ENCODE measurements around the gene NKIRAS1.
"Not testable (repeated sequence)": the region's sequence is repeated elsewhere in the genome, so short reads cannot be mapped to it uniquely, and the experiment has no call there.

NKIRAS1 gene

DNA sequence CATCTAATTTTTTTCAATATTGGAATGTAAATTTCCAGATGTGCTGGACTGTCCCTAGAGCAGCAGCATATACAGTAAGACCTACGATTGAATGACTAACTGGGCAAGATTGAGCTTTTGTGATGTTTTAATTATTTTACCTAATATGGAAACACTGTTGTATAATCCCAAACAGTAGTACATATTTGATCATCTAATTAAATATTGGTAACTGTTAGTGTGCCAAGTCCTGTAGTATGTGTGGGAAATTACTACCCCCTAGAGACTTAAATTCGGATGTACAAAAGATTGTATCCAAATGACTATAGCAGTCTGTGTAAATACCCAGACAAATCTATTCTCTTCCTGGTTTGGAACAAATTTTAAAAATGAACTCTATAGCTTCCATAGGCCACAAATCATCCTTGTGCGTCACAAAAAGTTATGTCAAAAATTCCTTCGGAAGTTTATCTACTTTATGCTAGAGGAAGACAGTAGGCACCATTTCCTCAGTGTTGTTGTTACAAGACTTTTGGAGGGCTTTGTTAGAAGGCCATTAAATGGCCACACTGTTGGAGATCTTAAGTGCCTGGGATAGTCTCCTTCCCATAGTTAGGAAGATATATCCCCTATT, 41.6 kb downstream of the NKIRAS1 start:
- Histone ChIP-seq H3K36me3 (ENCODE audit: control insufficient read depth in 5 of 5, insufficient read depth in 5 of 5, low read length in 5 of 5) (peaks cover 0 to 2% (median 0%) of the 10 kb centered on the region in 5 donors), H3K4me1 (ENCODE audit: control insufficient read depth in 5 of 5, insufficient read depth in 5 of 5, low read length in 5 of 5) (peaks cover 0 to 34% (median 32%) of the 10 kb centered on the region in 5 donors), H3K27ac (ENCODE audit: low read depth, low read length) (peak overlapping the region; percentile 69), H3K4me3 (ENCODE audit: low read depth in 1 of 5, low read length in 5 of 5) (no peak overlapping the region), H3K9me3 (ENCODE audit: control insufficient read depth in 5 of 5, low read length in 5 of 5) (no peaks in the 10 kb centered on the region), H3K9ac (ENCODE audit: low read length in 5 of 5) (no peak overlapping the region), H3K27me3 (ENCODE audit: control insufficient read depth in 5 of 5, insufficient read depth in 4 of 5, low read length in 5 of 5) (no peaks in the 10 kb centered on the region)

DNA sequence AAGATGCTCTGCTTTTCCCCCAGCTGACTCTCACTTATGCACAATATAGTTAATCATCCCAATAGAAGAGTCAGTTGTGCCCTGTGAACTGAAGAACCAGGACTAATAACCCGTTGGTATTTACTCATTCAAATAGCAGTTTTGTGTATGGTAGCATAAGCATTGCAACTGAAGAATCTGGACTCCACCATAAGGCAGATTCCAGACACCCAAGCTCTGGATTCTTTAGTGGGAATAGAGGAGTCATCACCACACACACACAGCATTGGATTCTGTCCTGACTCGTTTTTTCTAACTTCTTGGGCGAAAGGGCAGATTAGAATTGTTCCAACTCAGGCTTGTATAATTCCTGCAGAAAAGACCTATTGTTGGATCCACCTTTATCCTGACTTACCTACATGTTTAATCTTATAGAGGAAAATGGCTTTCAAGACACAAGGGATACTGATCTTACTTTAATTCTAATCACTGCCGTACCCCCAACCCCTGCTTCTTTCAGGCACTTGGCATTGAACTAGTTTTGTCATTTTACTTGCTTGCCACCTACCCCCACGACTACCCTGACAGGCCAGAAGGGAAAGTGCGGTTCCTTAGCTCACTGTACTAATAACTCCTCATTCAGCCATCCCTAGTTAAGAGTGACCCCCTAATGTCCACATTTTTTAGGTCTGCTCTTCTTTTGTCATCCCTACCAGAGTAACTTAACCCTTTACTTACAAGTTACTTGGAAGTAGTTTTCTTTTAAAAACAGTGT, 42.3 kb downstream of the NKIRAS1 start:
- H3K27me3 ChIP-seq (ENCODE audit: control insufficient read depth in 5 of 5, insufficient read depth in 4 of 5, low read length in 5 of 5), result no peaks in the 10 kb centered on the region
- peak overlapping the region; percentile 69 for H3K27ac ChIP-seq (ENCODE audit: low read depth, low read length)
- H3K4me3 ChIP-seq (ENCODE audit: low read depth in 1 of 5, low read length in 5 of 5), result no peak overlapping the region
- peaks cover 0 to 36% (median 32%) of the 10 kb centered on the region in 5 donors for H3K4me1 ChIP-seq (ENCODE audit: control insufficient read depth in 5 of 5, insufficient read depth in 5 of 5, low read length in 5 of 5)
- H3K36me3 ChIP-seq (ENCODE audit: control insufficient read depth in 5 of 5, insufficient read depth in 5 of 5, low read length in 5 of 5), result peaks cover 0 to 2% (median 0%) of the 10 kb centered on the region in 5 donors
- no peaks in the 10 kb centered on the region for H3K9me3 ChIP-seq (ENCODE audit: control insufficient read depth in 5 of 5, low read length in 5 of 5)
- peak overlapping the region in 2 of 5 donors; percentile 39 to 56 for H3K9ac ChIP-seq (ENCODE audit: low read length in 5 of 5)

DNA sequence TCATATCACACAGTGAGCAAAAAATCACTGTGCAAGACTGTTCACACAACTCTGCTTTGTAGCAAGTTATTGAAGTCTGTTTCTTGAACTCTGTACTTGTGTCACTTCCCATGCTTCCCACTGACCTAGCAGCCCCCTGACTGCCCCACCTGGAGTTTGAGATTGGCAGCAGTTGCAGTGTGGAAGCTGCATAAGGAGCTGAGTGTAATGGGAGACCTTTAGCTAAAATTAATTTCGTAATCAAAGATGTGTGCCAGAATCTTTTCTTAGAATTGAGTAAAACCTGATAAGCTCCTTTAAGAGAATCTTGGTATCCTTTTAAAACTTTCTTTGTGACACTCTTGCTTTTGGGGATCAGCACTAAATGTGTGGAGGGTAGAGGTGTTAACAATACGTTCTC, 42.8 kb downstream of the NKIRAS1 start:
- Histone ChIP-seq H3K4me3 (ENCODE audit: low read depth in 1 of 5, low read length in 5 of 5) (no peak overlapping the region), H3K4me1 (ENCODE audit: control insufficient read depth in 5 of 5, insufficient read depth in 5 of 5, low read length in 5 of 5) (peaks cover 0 to 36% (median 32%) of the 10 kb centered on the region in 5 donors), H3K27me3 (ENCODE audit: control insufficient read depth in 5 of 5, insufficient read depth in 4 of 5, low read length in 5 of 5) (no peaks in the 10 kb centered on the region), H3K9me3 (ENCODE audit: control insufficient read depth in 5 of 5, low read length in 5 of 5) (no peaks in the 10 kb centered on the region), H3K27ac (ENCODE audit: low read depth, low read length) (peak overlapping the region; percentile 69), H3K9ac (ENCODE audit: low read length in 5 of 5) (peak overlapping the region in 2 of 5 donors; percentile 39 to 56), H3K36me3 (ENCODE audit: control insufficient read depth in 5 of 5, insufficient read depth in 5 of 5, low read length in 5 of 5) (peaks cover 0 to 2% (median 0%) of the 10 kb centered on the region in 5 donors)

DNA sequence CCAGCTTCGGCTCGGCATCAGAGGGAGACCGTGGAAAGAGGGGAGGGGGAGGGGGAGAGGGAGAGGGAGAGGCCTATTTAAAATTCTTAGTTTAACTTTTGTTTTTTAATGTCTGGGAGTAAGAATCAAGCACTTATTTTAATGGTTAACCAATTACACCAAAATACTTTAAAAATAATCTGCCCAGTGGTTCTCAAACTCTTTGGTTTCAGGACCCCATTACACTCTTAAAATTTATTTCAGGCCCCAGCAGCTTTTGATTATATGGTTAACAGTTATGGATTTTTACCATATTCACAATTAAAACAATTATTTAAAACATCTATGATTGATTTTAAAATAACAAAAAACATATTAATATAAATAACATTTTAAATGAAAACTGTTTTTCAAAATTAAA, 44.5 kb downstream of the NKIRAS1 start:
- Histone ChIP-seq H3K27ac (ENCODE audit: low read depth, low read length) (no peak overlapping the region), H3K36me3 (ENCODE audit: control insufficient read depth in 5 of 5, insufficient read depth in 5 of 5, low read length in 5 of 5) (no peaks in the 10 kb centered on the region), H3K9me3 (ENCODE audit: control insufficient read depth in 5 of 5, low read length in 5 of 5) (no peaks in the 10 kb centered on the region), H3K4me1 (ENCODE audit: control insufficient read depth in 5 of 5, insufficient read depth in 5 of 5, low read length in 5 of 5) (peaks cover 0 to 33% (median 28%) of the 10 kb centered on the region in 5 donors), H3K27me3 (ENCODE audit: control insufficient read depth in 5 of 5, insufficient read depth in 4 of 5, low read length in 5 of 5) (no peaks in the 10 kb centered on the region), H3K9ac (ENCODE audit: low read length in 5 of 5) (no peak overlapping the region), H3K4me3 (ENCODE audit: low read depth in 1 of 5, low read length in 5 of 5) (no peak overlapping the region)

DNA sequence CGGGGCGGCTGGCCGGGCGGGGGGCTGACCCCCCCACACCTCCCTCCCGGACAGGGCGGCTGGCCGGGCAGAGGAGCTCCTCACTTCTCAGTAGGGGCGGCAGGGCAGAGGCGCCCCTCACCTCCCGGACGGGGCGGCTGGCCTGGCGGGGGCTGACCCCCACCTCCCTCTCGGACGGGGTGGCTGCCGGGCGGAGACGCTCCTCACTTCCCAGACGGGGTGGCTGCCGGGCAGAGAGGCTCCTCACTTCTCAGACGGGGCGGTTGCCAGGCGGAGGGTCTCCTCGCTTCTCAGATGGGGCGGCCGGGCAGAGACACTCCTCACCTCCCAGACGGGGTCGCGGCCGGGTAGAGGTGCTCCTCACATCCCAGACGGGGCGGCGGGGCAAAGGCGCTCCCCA, 45.4 kb downstream of the NKIRAS1 start:
- H3K27me3 ChIP-seq (ENCODE audit: control insufficient read depth in 5 of 5, insufficient read depth in 4 of 5, low read length in 5 of 5); H3K36me3 ChIP-seq (ENCODE audit: control insufficient read depth in 5 of 5, insufficient read depth in 5 of 5, low read length in 5 of 5); H3K9me3 ChIP-seq (ENCODE audit: control insufficient read depth in 5 of 5, low read length in 5 of 5); H3K9ac ChIP-seq (ENCODE audit: low read length in 5 of 5); H3K27ac ChIP-seq (ENCODE audit: low read depth, low read length); H3K4me3 ChIP-seq (ENCODE audit: low read depth in 1 of 5, low read length in 5 of 5): not testable (repeated sequence)
- H3K4me1 ChIP-seq (ENCODE audit: control insufficient read depth in 5 of 5, insufficient read depth in 5 of 5, low read length in 5 of 5), result peaks cover 0 to 26% (median 20%) of the 10 kb centered on the region in 5 donors

DNA sequence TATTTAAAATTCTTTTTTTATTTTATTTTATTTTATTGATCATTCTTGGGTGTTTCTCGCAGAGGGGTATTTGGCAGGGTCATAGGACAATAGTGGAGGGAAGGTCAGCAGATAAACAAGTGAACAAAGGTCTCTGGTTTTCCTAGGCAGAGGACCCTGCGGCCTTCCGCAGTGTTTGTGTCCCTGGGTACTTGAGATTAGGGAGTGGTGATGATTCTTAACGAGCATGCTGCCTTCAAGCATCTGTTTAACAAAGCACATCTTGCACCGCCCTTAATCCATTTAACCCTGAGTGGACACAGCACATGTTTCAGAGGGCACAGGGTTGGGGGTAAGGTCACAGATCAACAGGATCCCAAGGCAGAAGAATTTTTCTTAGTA, 46.1 kb downstream of the NKIRAS1 start:
- H3K36me3 ChIP-seq (ENCODE audit: control insufficient read depth in 5 of 5, insufficient read depth in 5 of 5, low read length in 5 of 5); H3K4me3 ChIP-seq (ENCODE audit: low read depth in 1 of 5, low read length in 5 of 5); H3K9ac ChIP-seq (ENCODE audit: low read length in 5 of 5); H3K27me3 ChIP-seq (ENCODE audit: control insufficient read depth in 5 of 5, insufficient read depth in 4 of 5, low read length in 5 of 5); H3K9me3 ChIP-seq (ENCODE audit: control insufficient read depth in 5 of 5, low read length in 5 of 5); H3K27ac ChIP-seq (ENCODE audit: low read depth, low read length): not testable (repeated sequence)
- peaks cover 6 to 33% (median 28%) of the 10 kb centered on the region in 5 donors for H3K4me1 ChIP-seq (ENCODE audit: control insufficient read depth in 5 of 5, insufficient read depth in 5 of 5, low read length in 5 of 5)

DNA sequence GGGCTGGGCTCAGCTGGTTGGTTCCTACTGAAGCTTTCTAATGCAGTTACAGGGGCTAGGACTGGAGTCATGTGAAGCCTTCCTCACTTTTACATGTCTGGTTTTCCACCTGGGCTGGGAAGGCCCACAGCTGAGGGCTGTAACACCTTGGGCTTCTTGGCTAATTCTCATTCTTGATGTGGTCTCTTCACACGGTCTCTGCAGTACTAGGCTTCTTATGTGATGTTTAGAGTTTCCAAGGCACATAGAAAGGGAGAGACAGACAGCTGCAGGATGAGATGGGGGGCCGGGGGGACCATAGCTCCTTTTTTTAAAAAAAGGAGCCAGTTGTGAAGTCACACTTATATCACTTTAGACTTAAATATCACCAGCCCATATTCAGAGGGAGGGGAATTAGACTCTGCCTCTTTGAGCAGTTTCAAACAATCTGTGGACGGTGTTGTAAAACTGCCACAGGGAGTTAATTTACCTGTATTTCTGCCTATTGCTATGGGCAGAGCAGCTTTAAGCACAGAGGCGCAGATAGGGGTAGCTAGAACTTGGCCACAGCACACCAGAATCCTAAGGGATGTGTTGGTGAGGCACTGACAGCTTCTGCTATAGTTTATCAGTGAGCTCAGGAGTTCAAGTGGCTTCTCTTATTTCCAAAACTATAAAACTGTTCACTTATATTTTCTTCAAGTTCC, 46.7 kb downstream of the NKIRAS1 start:
- Histone ChIP-seq H3K9ac (ENCODE audit: low read length in 5 of 5) (no peak overlapping the region), H3K4me3 (ENCODE audit: low read depth in 1 of 5, low read length in 5 of 5) (no peak overlapping the region), H3K36me3 (ENCODE audit: control insufficient read depth in 5 of 5, insufficient read depth in 5 of 5, low read length in 5 of 5) (no peaks in the 10 kb centered on the region), H3K9me3 (ENCODE audit: control insufficient read depth in 5 of 5, low read length in 5 of 5) (no peaks in the 10 kb centered on the region), H3K27me3 (ENCODE audit: control insufficient read depth in 5 of 5, insufficient read depth in 4 of 5, low read length in 5 of 5) (no peaks in the 10 kb centered on the region), H3K4me1 (ENCODE audit: control insufficient read depth in 5 of 5, insufficient read depth in 5 of 5, low read length in 5 of 5) (peaks cover 6 to 32% (median 29%) of the 10 kb centered on the region in 5 donors), H3K27ac (ENCODE audit: low read depth, low read length) (no peak overlapping the region)

DNA sequence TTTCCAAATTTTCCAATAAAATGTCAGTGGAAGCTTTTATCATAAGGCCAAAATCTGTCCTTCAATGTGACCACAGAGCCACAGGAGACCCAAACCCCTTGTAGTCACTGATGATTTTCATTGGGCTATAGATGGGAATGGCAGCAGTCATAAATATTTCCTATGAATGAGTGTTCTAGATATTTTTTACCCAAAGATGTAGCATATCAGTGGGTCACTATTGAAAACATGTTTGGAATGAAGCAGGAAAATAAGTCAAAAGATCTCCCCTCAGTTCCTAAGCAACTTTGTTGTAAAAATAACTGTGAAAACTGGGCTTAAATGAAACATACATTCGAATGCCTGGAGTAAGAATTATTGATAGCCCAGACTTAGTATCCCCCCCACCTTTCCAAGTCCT, 49.0 kb downstream of the NKIRAS1 start:
- Histone ChIP-seq H3K36me3 (ENCODE audit: control insufficient read depth in 5 of 5, insufficient read depth in 5 of 5, low read length in 5 of 5) (no peaks in the 10 kb centered on the region), H3K4me3 (ENCODE audit: low read depth in 1 of 5, low read length in 5 of 5) (no peak overlapping the region), H3K4me1 (ENCODE audit: control insufficient read depth in 5 of 5, insufficient read depth in 5 of 5, low read length in 5 of 5) (peaks cover 6 to 23% (median 19%) of the 10 kb centered on the region in 5 donors), H3K27me3 (ENCODE audit: control insufficient read depth in 5 of 5, insufficient read depth in 4 of 5, low read length in 5 of 5) (no peaks in the 10 kb centered on the region), H3K9ac (ENCODE audit: low read length in 5 of 5) (no peak overlapping the region), H3K9me3 (ENCODE audit: control insufficient read depth in 5 of 5, low read length in 5 of 5) (no peaks in the 10 kb centered on the region), H3K27ac (ENCODE audit: low read depth, low read length) (no peak overlapping the region)

DNA sequence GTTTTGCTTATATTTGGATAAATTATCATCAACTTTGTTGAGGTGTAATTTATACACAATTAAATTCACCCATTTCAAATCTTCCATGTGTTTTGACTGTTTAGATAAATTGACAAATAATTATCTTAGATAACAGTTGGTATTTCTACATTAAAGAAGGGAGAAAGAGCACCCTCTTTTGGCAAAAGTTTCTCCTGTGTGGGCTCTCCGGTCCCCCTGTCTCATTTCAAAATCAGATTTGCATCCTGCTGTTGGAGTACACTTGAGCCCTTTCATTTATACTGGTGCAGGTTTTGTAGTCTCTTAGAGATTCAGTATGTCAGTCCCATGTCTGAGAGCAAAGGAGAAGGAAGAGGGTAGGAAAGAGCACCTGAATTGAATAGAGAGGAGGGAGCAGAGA, 49.4 kb downstream of the NKIRAS1 start:
- Histone ChIP-seq H3K36me3 (ENCODE audit: control insufficient read depth in 5 of 5, insufficient read depth in 5 of 5, low read length in 5 of 5) (no peaks in the 10 kb centered on the region), H3K27ac (ENCODE audit: low read depth, low read length) (no peak overlapping the region), H3K9me3 (ENCODE audit: control insufficient read depth in 5 of 5, low read length in 5 of 5) (no peaks in the 10 kb centered on the region), H3K4me3 (ENCODE audit: low read depth in 1 of 5, low read length in 5 of 5) (no peak overlapping the region), H3K4me1 (ENCODE audit: control insufficient read depth in 5 of 5, insufficient read depth in 5 of 5, low read length in 5 of 5) (peaks cover 6 to 23% (median 19%) of the 10 kb centered on the region in 5 donors), H3K27me3 (ENCODE audit: control insufficient read depth in 5 of 5, insufficient read depth in 4 of 5, low read length in 5 of 5) (no peaks in the 10 kb centered on the region), H3K9ac (ENCODE audit: low read length in 5 of 5) (no peak overlapping the region)
